ENCODE results near the gene EPC1. TPM values are rescaled to one million over a fixed set of nuclear protein-coding genes. Genes with fewer than 3 reads are reported as not detected.

Gene EPC1
- total RNA-seq, 6 experiments from 2014 or later, result 10.5 to 14.6 (median 12.4) TPM

DNA sequence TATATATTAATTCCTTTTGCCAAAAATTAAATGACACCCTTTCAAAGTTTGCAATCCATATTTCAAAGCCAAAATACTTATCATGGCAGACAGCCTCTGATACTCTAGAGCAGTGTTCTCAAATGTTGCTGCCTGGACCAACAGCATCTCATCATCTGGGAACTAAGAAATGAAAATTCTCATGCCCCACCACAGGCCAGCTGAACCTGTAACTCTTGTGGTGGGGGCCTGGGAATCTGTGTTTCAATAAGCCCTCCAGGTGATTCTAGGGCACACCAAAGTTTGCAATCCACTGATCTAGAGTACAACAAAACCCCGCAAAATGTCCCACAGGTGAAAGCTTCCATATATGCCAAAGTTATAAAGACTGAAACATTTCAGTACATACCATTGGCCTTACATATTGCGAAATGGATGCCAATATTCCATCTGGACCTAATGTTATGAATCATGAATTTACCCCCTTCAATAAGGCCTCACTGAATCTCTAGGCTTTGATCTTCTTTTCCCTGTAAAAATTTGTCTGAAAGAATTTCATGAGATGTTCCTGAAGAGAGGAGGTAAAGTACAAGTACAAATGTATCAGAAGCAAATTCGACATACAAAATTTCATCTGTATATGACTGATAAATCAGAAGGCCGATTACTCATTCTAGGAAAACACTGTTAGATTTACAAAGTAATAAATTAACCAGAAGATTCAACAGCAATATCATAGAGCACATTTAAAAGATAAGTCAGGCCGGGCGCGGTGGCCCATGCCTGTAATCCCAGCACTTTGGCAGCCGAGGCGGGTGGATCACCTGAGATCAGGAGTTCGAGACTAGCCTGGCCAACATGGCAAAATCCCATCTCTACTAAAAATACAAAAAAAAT lies 25.3 kb upstream of the EPC1 start:
- ATAC-seq, result peak in 1 of 4 donors; percentile 50

DNA sequence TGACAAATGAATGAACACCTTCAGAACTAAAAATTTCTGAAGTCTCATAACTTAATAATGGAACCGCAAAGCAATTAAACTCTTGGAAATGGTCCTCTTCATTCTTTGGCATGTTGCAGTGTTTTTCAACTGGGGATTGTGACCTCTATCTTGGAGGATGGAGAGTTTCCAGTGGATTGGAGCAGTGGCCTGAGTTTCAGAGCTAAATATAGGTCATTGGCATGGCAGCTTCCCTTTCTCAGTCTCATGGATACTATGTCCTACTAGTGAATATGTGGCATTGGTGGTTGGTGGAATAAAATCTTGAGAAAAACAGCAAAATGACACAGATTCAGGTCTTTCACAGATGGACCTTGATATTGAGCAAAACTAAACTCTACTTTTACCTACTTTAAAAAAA lies 24.1 kb upstream of the EPC1 start:
- no peak overlapping the region for H3K27ac ChIP-seq
- WGBS (ENCODE audit: insufficient coverage, low coverage, low lambda C conversion rate, missing lambda C conversion rate), result 85% methylated on average over 1 of the region's 1 CpG
- no peaks in the 10 kb centered on the region for H3K9me3 ChIP-seq
- intact Hi-C loops (cut with DNase I), result no loop called here
- no peak overlapping the region for H3K4me3 ChIP-seq
- no peak for ATAC-seq
- no peaks in the 10 kb centered on the region for H3K36me3 ChIP-seq
- DNase-seq, result no peak
- H3K27me3 ChIP-seq, result no peaks in the 10 kb centered on the region
- peaks cover 0 to 19% (median 8%) of the 10 kb centered on the region in 4 donors for H3K4me1 ChIP-seq
- TF ChIP-seq, protein P1, sequence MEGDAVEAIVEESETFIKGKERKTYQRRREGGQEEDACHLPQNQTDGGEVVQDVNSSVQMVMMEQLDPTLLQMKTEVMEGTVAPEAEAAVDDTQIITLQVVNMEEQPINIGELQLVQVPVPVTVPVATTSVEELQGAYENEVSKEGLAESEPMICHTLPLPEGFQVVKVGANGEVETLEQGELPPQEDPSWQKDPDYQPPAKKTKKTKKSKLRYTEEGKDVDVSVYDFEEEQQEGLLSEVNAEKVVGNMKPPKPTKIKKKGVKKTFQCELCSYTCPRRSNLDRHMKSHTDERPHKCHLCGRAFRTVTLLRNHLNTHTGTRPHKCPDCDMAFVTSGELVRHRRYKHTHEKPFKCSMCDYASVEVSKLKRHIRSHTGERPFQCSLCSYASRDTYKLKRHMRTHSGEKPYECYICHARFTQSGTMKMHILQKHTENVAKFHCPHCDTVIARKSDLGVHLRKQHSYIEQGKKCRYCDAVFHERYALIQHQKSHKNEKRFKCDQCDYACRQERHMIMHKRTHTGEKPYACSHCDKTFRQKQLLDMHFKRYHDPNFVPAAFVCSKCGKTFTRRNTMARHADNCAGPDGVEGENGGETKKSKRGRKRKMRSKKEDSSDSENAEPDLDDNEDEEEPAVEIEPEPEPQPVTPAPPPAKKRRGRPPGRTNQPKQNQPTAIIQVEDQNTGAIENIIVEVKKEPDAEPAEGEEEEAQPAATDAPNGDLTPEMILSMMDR (IDR thresholded peaks at IDR 0.05), result no peak
- no peak for TF ChIP-seq POLR2A (IDR thresholded peaks at IDR 0.05)

More for the DNA sequence above, 25.3 kb upstream of the EPC1 start:
- peak in 1 of 3 donors; percentile 53 for DNase-seq
- no peak overlapping the region for H3K4me3 ChIP-seq
- intact Hi-C loops (cut with DNase I), result no loop called here
- no peaks in the 10 kb centered on the region for H3K27me3 ChIP-seq
- H3K4me1 ChIP-seq, result peaks cover 0 to 21% (median 9%) of the 10 kb centered on the region in 4 donors
- H3K27ac ChIP-seq, result no peak overlapping the region
- no peaks in the 10 kb centered on the region for H3K9me3 ChIP-seq
- WGBS (ENCODE audit: insufficient coverage, low coverage, low lambda C conversion rate, missing lambda C conversion rate), result 35% methylated on average over 9 of the region's 10 CpGs
- H3K36me3 ChIP-seq, result no peaks in the 10 kb centered on the region
- TF ChIP-seq, protein P1 (IDR thresholded peaks at IDR 0.05), result no peak
- no peak for TF ChIP-seq POLR2A (IDR thresholded peaks at IDR 0.05)

DNA sequence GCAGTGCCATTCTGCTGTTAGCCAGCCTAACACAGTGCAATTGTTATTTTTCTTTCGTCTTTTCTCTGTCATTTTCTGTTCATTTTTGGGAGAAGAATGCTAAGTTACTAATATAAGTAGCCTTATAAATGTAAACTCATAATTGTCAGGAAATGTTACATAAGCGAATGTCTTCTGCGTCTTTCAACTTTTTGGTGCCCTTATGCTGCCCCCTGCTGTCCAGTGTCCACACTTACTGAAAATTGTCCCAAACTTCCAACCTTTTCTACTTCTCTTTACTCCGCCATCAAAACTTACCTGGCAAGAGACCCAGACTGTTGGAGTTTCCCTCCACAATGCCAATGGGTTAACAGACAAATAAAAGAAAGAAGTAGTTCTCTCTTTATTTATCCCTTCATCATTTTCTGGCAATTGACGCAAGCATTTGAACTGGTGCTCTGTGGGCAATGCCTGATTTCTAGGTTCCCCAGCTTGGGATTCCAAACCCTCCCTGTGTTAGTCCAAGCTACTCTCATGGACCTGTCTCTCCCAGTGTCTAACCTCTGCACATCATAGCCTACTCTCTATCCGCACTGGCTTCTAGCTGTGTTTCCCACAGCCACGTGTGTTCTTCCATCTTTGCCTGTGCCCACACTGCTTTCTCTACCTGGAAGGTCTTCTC lies 21.0 kb upstream of the EPC1 start:
- H3K36me3 ChIP-seq, result no peaks in the 10 kb centered on the region
- TF ChIP-seq POLR2A (IDR thresholded peaks at IDR 0.05), result no peak
- TF ChIP-seq, protein P1 (IDR thresholded peaks at IDR 0.05), result peak; percentile 71 to 79 (median 76)
- H3K4me3 ChIP-seq, result no peak overlapping the region
- H3K9me3 ChIP-seq, result no peaks in the 10 kb centered on the region
- WGBS (ENCODE audit: insufficient coverage, low coverage, low lambda C conversion rate, missing lambda C conversion rate), result 23% methylated on average over 7 of the region's 7 CpGs
- DNase-seq (peak in 2 of 3 donors; percentile 60 to 76), ATAC-seq (peak; percentile 84 to 95 (median 90))
- H3K4me1 ChIP-seq, result peaks cover 0 to 12% (median 4%) of the 10 kb centered on the region in 4 donors
- no peaks in the 10 kb centered on the region for H3K27me3 ChIP-seq
- peak overlapping the region in 1 of 3 donors; percentile 9 for H3K27ac ChIP-seq
- intact Hi-C loops (cut with DNase I), result no loop called here

DNA sequence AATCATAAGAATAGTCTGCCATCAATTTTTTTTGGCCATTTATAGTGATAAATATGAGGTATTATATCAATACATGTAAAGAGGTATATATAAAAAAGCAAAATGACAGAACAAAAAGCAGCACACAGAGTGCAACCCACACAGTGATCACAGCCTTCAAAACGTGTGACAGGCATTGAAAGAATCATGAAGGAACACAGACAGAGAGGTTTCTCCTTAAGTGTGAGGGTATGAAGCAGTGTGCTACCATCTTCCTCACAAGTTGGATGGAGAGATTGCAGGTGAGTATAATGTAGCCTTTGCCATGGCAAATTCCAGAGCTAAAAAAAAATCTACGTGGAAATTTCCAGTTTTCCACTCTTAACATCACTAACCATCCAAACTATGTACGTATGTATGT lies 19.6 kb upstream of the EPC1 start:
- ATAC-seq (no peak), DNase-seq (no peak)
- H3K27me3 ChIP-seq, result no peaks in the 10 kb centered on the region
- intact Hi-C loops (cut with DNase I), result no loop called here
- peaks cover 0 to 8% (median 3%) of the 10 kb centered on the region in 4 donors for H3K4me1 ChIP-seq
- H3K27ac ChIP-seq, result no peak overlapping the region
- no peaks in the 10 kb centered on the region for H3K9me3 ChIP-seq
- 35% methylated on average over 3 of the region's 3 CpGs for WGBS (ENCODE audit: insufficient coverage, low coverage, low lambda C conversion rate, missing lambda C conversion rate)
- no peak overlapping the region for H3K4me3 ChIP-seq
- no peak for TF ChIP-seq POLR2A (IDR thresholded peaks at IDR 0.05)
- TF ChIP-seq, protein P1 (IDR thresholded peaks at IDR 0.05), result no peak
- no peaks in the 10 kb centered on the region for H3K36me3 ChIP-seq

Measured in right lobe of liver (tissue), 6 donors.